ENCODE results near the gene LRSAM1.

DNA sequence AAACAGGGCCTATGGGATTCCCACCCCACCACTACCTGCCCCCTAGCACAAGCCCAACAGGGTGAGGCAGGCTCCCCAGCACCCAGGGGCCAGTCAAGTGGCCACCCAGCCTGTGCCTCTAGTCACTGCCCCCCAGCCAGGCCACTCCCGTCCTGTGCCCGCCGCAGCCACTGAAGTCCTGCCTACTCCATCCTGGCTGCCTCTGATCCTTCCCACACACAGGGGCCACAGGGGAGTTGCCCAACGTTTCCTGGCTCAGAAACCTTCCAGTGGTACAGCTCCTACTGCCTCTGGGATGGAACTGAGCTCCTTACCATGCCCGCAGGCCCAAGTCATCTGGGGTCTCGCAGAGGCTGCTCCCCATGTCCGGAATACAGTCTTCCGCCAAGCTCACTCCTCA is 90.6 kb downstream of the LRSAM1 start:
- TF ChIP-seq, protein P1, sequence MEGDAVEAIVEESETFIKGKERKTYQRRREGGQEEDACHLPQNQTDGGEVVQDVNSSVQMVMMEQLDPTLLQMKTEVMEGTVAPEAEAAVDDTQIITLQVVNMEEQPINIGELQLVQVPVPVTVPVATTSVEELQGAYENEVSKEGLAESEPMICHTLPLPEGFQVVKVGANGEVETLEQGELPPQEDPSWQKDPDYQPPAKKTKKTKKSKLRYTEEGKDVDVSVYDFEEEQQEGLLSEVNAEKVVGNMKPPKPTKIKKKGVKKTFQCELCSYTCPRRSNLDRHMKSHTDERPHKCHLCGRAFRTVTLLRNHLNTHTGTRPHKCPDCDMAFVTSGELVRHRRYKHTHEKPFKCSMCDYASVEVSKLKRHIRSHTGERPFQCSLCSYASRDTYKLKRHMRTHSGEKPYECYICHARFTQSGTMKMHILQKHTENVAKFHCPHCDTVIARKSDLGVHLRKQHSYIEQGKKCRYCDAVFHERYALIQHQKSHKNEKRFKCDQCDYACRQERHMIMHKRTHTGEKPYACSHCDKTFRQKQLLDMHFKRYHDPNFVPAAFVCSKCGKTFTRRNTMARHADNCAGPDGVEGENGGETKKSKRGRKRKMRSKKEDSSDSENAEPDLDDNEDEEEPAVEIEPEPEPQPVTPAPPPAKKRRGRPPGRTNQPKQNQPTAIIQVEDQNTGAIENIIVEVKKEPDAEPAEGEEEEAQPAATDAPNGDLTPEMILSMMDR (IDR thresholded peaks at IDR 0.05; ENCODE audit: low read depth, low read length, missing input control): no peak
- TF ChIP-seq, protein P2, sequence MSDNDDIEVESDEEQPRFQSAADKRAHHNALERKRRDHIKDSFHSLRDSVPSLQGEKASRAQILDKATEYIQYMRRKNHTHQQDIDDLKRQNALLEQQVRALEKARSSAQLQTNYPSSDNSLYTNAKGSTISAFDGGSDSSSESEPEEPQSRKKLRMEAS (IDR thresholded peaks at IDR 0.05): no peak
- TF ChIP-seq, protein P3, sequence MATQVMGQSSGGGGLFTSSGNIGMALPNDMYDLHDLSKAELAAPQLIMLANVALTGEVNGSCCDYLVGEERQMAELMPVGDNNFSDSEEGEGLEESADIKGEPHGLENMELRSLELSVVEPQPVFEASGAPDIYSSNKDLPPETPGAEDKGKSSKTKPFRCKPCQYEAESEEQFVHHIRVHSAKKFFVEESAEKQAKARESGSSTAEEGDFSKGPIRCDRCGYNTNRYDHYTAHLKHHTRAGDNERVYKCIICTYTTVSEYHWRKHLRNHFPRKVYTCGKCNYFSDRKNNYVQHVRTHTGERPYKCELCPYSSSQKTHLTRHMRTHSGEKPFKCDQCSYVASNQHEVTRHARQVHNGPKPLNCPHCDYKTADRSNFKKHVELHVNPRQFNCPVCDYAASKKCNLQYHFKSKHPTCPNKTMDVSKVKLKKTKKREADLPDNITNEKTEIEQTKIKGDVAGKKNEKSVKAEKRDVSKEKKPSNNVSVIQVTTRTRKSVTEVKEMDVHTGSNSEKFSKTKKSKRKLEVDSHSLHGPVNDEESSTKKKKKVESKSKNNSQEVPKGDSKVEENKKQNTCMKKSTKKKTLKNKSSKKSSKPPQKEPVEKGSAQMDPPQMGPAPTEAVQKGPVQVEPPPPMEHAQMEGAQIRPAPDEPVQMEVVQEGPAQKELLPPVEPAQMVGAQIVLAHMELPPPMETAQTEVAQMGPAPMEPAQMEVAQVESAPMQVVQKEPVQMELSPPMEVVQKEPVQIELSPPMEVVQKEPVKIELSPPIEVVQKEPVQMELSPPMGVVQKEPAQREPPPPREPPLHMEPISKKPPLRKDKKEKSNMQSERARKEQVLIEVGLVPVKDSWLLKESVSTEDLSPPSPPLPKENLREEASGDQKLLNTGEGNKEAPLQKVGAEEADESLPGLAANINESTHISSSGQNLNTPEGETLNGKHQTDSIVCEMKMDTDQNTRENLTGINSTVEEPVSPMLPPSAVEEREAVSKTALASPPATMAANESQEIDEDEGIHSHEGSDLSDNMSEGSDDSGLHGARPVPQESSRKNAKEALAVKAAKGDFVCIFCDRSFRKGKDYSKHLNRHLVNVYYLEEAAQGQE (IDR thresholded peaks at IDR 0.05): no peak
- no peak for TF ChIP-seq RXRA (IDR thresholded peaks at IDR 0.05)
- TF ChIP-seq JUND (IDR thresholded peaks at IDR 0.05): no peak
- TF ChIP-seq, protein P4, sequence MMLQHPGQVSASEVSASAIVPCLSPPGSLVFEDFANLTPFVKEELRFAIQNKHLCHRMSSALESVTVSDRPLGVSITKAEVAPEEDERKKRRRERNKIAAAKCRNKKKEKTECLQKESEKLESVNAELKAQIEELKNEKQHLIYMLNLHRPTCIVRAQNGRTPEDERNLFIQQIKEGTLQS (IDR thresholded peaks at IDR 0.05): no peak
- TF ChIP-seq YY1 (IDR thresholded peaks at IDR 0.05): no peak

Data from liver (tissue), 3 donors.